ENCODE data around the gene ZNF18. TPM values are rescaled to one million over a fixed set of nuclear protein-coding genes. Genes with fewer than 3 reads are reported as not detected.

The ZNF18 gene
- polyA plus RNA-seq, 3 donors, result 8.9 to 12.4 (median 11.0) TPM

Other genes starting within 250 kb of the ZNF18 start
- 10 to 100 TPM; 38.4 to 39.8 (median 39.2) TPM for gene MAP2K4, start 23.4 kb upstream of the ZNF18 start, polyA plus RNA-seq (ENCODE audit: insufficient read length in 3 of 3)